Erythroblast (primary cell): ENCODE data around the gene DAP.

ENCODE experiments used
- DNase-seq, 2 experiments: peaks; one replicate each; lab custom pipeline; 2025; lab: John Stamatoyannopoulos, UW
- GATA1 ChIP-seq: IDR thresholded peaks from 2 replicates; pipeline ENCODE4 v1.6.1; 2011; ENCODE audit warnings: low read depth, mild to moderate bottlenecking, control low read depth, low read length, moderate library complexity
- POLR2A ChIP-seq: IDR thresholded peaks from 2 replicates; pipeline ENCODE4 v1.6.1; 2011; ENCODE audit warnings: mild to moderate bottlenecking, low read length

Gene DAP

GRCh38 chr5:10704949-10705621, 55.9 kb downstream of the DAP start:
- no peak for TF ChIP-seq POLR2A
- no peak for TF ChIP-seq GATA1

GRCh38 chr5:10703676-10704075, 57.4 kb downstream of the DAP start:
- DNase-seq: no peak
- TF ChIP-seq POLR2A (no peak), GATA1 (no peak)

More at GRCh38 chr5:10704949-10705621, 55.9 kb downstream of the DAP start:
- DNase-seq: peak in 1 of 2 experiments; percentile 28

GRCh38 chr5:10702911-10703491, 58.0 kb downstream of the DAP start:
- no peak for TF ChIP-seq POLR2A
- TF ChIP-seq GATA1: no peak

GRCh38 chr5:10702040-10702629, 58.9 kb downstream of the DAP start:
- TF ChIP-seq POLR2A: no peak
- TF ChIP-seq GATA1: no peak
- peak; percentile 26 to 53 for DNase-seq

More at GRCh38 chr5:10702911-10703491, 58.0 kb downstream of the DAP start:
- DNase-seq: peak; percentile 68 to 80

GRCh38 chr5:10701567-10702039, 59.4 kb downstream of the DAP start:
- TF ChIP-seq POLR2A (no peak), GATA1 (no peak)
- DNase-seq: peak; percentile 49 to 68

GRCh38 chr5:10700516-10700915, 60.5 kb downstream of the DAP start:
- TF ChIP-seq POLR2A: no peak
- TF ChIP-seq GATA1: no peak
- DNase-seq: no peak

- no peak for DNase-seq
- TF ChIP-seq POLR2A: no peak
- no peak for TF ChIP-seq GATA1
Measured at GRCh38 chr5:10699987-10700386, 61.0 kb downstream of the DAP start.

- TF ChIP-seq POLR2A: no peak
- no peak for TF ChIP-seq GATA1
- no peak for DNase-seq
Measured at GRCh38 chr5:10699281-10699874, 61.7 kb downstream of the DAP start.

- TF ChIP-seq POLR2A (no peak), GATA1 (no peak)
- no peak for DNase-seq
Measured at GRCh38 chr5:10695759-10696543, 65.1 kb downstream of the DAP start.

- no peak for TF ChIP-seq GATA1
- no peak for TF ChIP-seq POLR2A
- peak; percentile 34 to 58 for DNase-seq
Measured at GRCh38 chr5:10695055-10695649, 65.9 kb downstream of the DAP start.

GRCh38 chr5:10691826-10692785, 68.9 kb downstream of the DAP start:
- TF ChIP-seq POLR2A (no peak), GATA1 (no peak)
- no peak for DNase-seq
